Fibroblast of lung (primary cell): ENCODE data around the gene CRYL1. TPM values are rescaled to one million over a fixed set of nuclear protein-coding genes. Genes with fewer than 3 reads are reported as not detected.

ENCODE experiments used
- DNase-seq, 2 donors: peaks; one replicate each; pipeline versions ENCODE4 v3.0.0 to v3.0.0-alpha.2; 2010; ENCODE audit warnings: low read depth in 2 of 2
- H2AFZ ChIP-seq: 2 replicates; pipeline ENCODE4 v1.5.1; 2012; ENCODE audit warnings: low read length, control low read depth, inconsistent platforms
- H3K27ac ChIP-seq: 2 replicates; pipeline ENCODE4 v1.5.1; 2011; ENCODE audit warnings: low read length, control low read depth; ENCODE audit not compliant: insufficient read depth
- H3K27me3 ChIP-seq: 2 replicates; pipeline ENCODE4 v1.5.1; 2011; ENCODE audit warnings: mild to moderate bottlenecking, low read length; ENCODE audit not compliant: control insufficient read depth, insufficient read depth
- H3K36me3 ChIP-seq: 2 replicates; pipeline ENCODE4 v1.5.1; 2011; ENCODE audit warnings: low read length; ENCODE audit not compliant: control insufficient read depth, insufficient read depth
- H3K4me1 ChIP-seq: 2 replicates; pipeline ENCODE4 v1.5.1; 2011; ENCODE audit warnings: low read length; ENCODE audit not compliant: control insufficient read depth, insufficient read depth; ENCODE audit errors: extremely low read depth
- H3K4me2 ChIP-seq: 2 replicates; pipeline ENCODE4 v1.5.1; 2011; ENCODE audit warnings: low read length, control low read depth; ENCODE audit not compliant: insufficient read depth; ENCODE audit errors: extremely low read depth
- H3K4me3 ChIP-seq, 4 experiments: fragments of 200-600 bp in 1 of 4; sonication (generic) in 1 of 4; replicated peaks in 1 of 4; 2 replicates each; pipeline ENCODE4 v1.5.1; 2011 to 2016; ENCODE audit warnings: low read length in 4 of 4, low read depth in 3 of 4, mild to moderate bottlenecking in 3 of 4, control low read depth in 2 of 4, inconsistent platforms in 1 of 4, mixed read lengths in 1 of 4; ENCODE audit not compliant: insufficient read depth in 1 of 4; ENCODE audit errors: control extremely low read depth in 1 of 4
- H3K79me2 ChIP-seq: 2 replicates; pipeline ENCODE4 v1.5.1; 2012; ENCODE audit warnings: mild to moderate bottlenecking, low read length, inconsistent platforms; ENCODE audit not compliant: control insufficient read depth, insufficient read depth
- H3K9ac ChIP-seq: 2 replicates; pipeline ENCODE4 v1.5.1; 2011; ENCODE audit warnings: mild to moderate bottlenecking, low read length, control low read depth; ENCODE audit not compliant: insufficient read depth
- H3K9me3 ChIP-seq: 2 replicates; pipeline ENCODE4 v1.5.1; 2012; ENCODE audit warnings: low read depth, low read length; ENCODE audit not compliant: control insufficient read depth, insufficient read depth
- H4K20me1 ChIP-seq: 2 replicates; pipeline ENCODE4 v1.5.1; 2011; ENCODE audit warnings: low read length; ENCODE audit not compliant: control insufficient read depth, insufficient read depth; ENCODE audit errors: extremely low read depth
- CTCF ChIP-seq, 2 donors: IDR thresholded peaks in 1 of 2; conservative IDR thresholded peaks in 1 of 2; 1 replicate in 1 of 2; 2 replicates in 1 of 2; pipeline ENCODE4 v1.5.1; 2011 to 2012; ENCODE audit warnings: low read length in 2 of 2, control low read depth in 1 of 2, inconsistent platforms in 1 of 2, low read depth in 1 of 2, mild to moderate bottlenecking in 1 of 2
- EZH2 ChIP-seq: IDR thresholded peaks from 2 replicates; pipeline ENCODE4 v1.5.1; 2012; ENCODE audit warnings: low read length, control low read depth, mild to moderate bottlenecking; ENCODE audit errors: missing control alignments
- polyA plus RNA-seq, 2 donors: library from polyadenylated mRNA; depleted of rRNA in 1 of 2; stranded (reverse) in 1 of 2; unstranded in 1 of 2; fragments of >200 nt; gene quantifications; 2 replicates each; pipeline ENCODE4 v1.2.1, GENCODE V29; 2011 to 2012; ENCODE audit warnings: missing spikeins in 1 of 2
- total RNA-seq: library from RNA; depleted of rRNA; stranded (reverse); fragments of >200 nt; gene quantifications from 2 replicates; pipeline ENCODE4 v1.2.1, GENCODE V29; 2014

CRYL1 gene
- total and polyA plus RNA-seq, 2 donors (not counting 1 experiment from before 2014, with no cell fraction given) = 18.3 to 20.1 TPM

- Histone ChIP-seq H3K9me3 (no peaks in the 10 kb centered on the region), H3K79me2 (no peaks in the 10 kb centered on the region), H2AFZ (no peak overlapping the region), H3K27ac (no peak overlapping the region), H3K36me3 (no peaks in the 10 kb centered on the region), H3K9ac (no peak overlapping the region), H4K20me1 (no peaks in the 10 kb centered on the region), H3K4me2 (no peak overlapping the region), H3K4me3 (no peak overlapping the region), H3K27me3 (peaks cover 4% of the 10 kb centered on the region), H3K4me1 (no peaks in the 10 kb centered on the region)
- TF ChIP-seq CTCF (conservative IDR thresholded peaks at IDR 0.05 in 1 of 2, IDR thresholded peaks at IDR 0.05 in 1 of 2; ENCODE audit: low read depth in 1 of 2, low read length in 2 of 2) (no peak), EZH2 (no peak)
- peak; percentile 42 to 83 for DNase-seq
Observed at GRCh38 chr13:20401931-20402856, 123.5 kb downstream of the CRYL1 start.

GRCh38 chr13:20401531-20401930 lies 124.1 kb downstream of the CRYL1 start:
- H3K9ac ChIP-seq = no peak overlapping the region
- H3K4me3 ChIP-seq = no peak overlapping the region
- H3K4me2 ChIP-seq = no peak overlapping the region
- no peak overlapping the region for H3K27ac ChIP-seq
- no peaks in the 10 kb centered on the region for H3K36me3 ChIP-seq
- no peaks in the 10 kb centered on the region for H4K20me1 ChIP-seq
- H3K9me3 ChIP-seq = no peaks in the 10 kb centered on the region
- H2AFZ ChIP-seq = no peak overlapping the region
- peaks cover 4% of the 10 kb centered on the region for H3K27me3 ChIP-seq
- no peaks in the 10 kb centered on the region for H3K4me1 ChIP-seq
- H3K79me2 ChIP-seq = no peaks in the 10 kb centered on the region
- peak; percentile 23 to 31 for DNase-seq
- no peak for TF ChIP-seq CTCF (conservative IDR thresholded peaks at IDR 0.05 in 1 of 2, IDR thresholded peaks at IDR 0.05 in 1 of 2; ENCODE audit: low read depth in 1 of 2, low read length in 2 of 2)
- TF ChIP-seq EZH2 = no peak

GRCh38 chr13:20400774-20401173 lies 124.9 kb downstream of the CRYL1 start:
- no peaks in the 10 kb centered on the region for H3K36me3 ChIP-seq
- peak; percentile 64 to 71 for DNase-seq
- peaks cover 4% of the 10 kb centered on the region for H3K27me3 ChIP-seq
- H3K27ac ChIP-seq = no peak overlapping the region
- no peak overlapping the region for H3K4me3 ChIP-seq
- H3K79me2 ChIP-seq = no peaks in the 10 kb centered on the region
- no peaks in the 10 kb centered on the region for H4K20me1 ChIP-seq
- no peak overlapping the region for H3K9ac ChIP-seq
- no peak for TF ChIP-seq CTCF (conservative IDR thresholded peaks at IDR 0.05 in 1 of 2, IDR thresholded peaks at IDR 0.05 in 1 of 2; ENCODE audit: low read depth in 1 of 2, low read length in 2 of 2)
- no peak for TF ChIP-seq EZH2
- H3K9me3 ChIP-seq = no peaks in the 10 kb centered on the region
- no peaks in the 10 kb centered on the region for H3K4me1 ChIP-seq
- H3K4me2 ChIP-seq = no peak overlapping the region
- no peak overlapping the region for H2AFZ ChIP-seq
